Smooth muscle cell (in vitro differentiated cells): ENCODE measurements around the gene SIGLEC14. TPM values are rescaled to one million over a fixed set of nuclear protein-coding genes. Genes with fewer than 3 reads are reported as not detected.
"Not testable (repeated sequence)": the region's sequence is repeated elsewhere in the genome, so short reads cannot be mapped to it uniquely, and the experiment has no call there.

Experiments
- DNase-seq: peaks from one replicate; lab custom pipeline; 2025; ENCODE audit not compliant: unreplicated experiment; lab: John Stamatoyannopoulos, UW
- H2AFZ ChIP-seq: fragments of 200-600 bp; sonication (generic); 2 replicates; pipeline ENCODE4 v1.6.0; 2016; ENCODE audit warnings: antibody characterized with exemption, low read depth, mild to moderate bottlenecking
- H3F3A ChIP-seq: fragments of 200-600 bp; sonication (generic); 2 replicates; pipeline ENCODE4 v1.6.0; 2017; ENCODE audit warnings: antibody characterized with exemption, low read depth
- H3K27ac ChIP-seq: fragments of 200-600 bp; sonication (generic); 2 replicates; pipeline ENCODE4 v1.5.1; 2016; ENCODE audit warnings: low read depth, mild to moderate bottlenecking
- H3K27me3 ChIP-seq: fragments of 200-600 bp; sonication (generic); 2 replicates; pipeline ENCODE4 v1.6.1; 2016; ENCODE audit warnings: low read depth, mild to moderate bottlenecking
- H3K36me3 ChIP-seq: fragments of 200-600 bp; sonication (generic); 2 replicates; pipeline ENCODE4 v1.5.1; 2016; ENCODE audit warnings: low read depth
- H3K4me1 ChIP-seq: fragments of 200-600 bp; sonication (generic); 2 replicates; pipeline ENCODE4 v1.5.1; 2016; ENCODE audit warnings: low read depth
- H3K4me2 ChIP-seq: fragments of 200-600 bp; sonication (generic); 2 replicates; pipeline ENCODE4 v1.6.0; 2016; ENCODE audit warnings: mild to moderate bottlenecking
- H3K4me3 ChIP-seq: fragments of 200-600 bp; sonication (generic); 2 replicates; pipeline ENCODE4 v1.5.1; 2016; ENCODE audit warnings: mild to moderate bottlenecking
- H3K79me2 ChIP-seq: fragments of 200-600 bp; sonication (generic); 2 replicates; pipeline ENCODE4 v1.6.0; 2016; ENCODE audit warnings: low read depth, mild to moderate bottlenecking
- H3K9ac ChIP-seq: fragments of 200-600 bp; sonication (generic); 2 replicates; pipeline ENCODE4 v1.6.0; 2016; ENCODE audit warnings: low read depth
- H3K9me3 ChIP-seq: fragments of 200-600 bp; sonication (generic); replicated peaks from 2 replicates; pipeline ENCODE4 v1.5.1; 2016; ENCODE audit warnings: low read depth
- H4K20me1 ChIP-seq: fragments of 200-600 bp; sonication (generic); 2 replicates; pipeline ENCODE4 v1.6.0; 2016; ENCODE audit warnings: low read depth
- WGBS: methylation state at CpG from one replicate; pipeline ENCODE4 v1.1.7; 2016; ENCODE audit warnings: low lambda C conversion rate; 5-methylcytosine and 5-hydroxymethylcytosine counted together
- polyA plus RNA-seq: library from polyadenylated mRNA; unstranded; fragments of >200 nt; fragmentation: Nextera tagmentation; extraction: Ambion mirVana; gene quantifications from 2 replicates; pipeline ENCODE4 v1.2.1, GENCODE V29; 2016
- total RNA-seq: library from RNA; depleted of rRNA; stranded (reverse); fragments of >200 nt; gene quantifications from 2 replicates; pipeline ENCODE4 v1.2.3, GENCODE V29; 2014
- TF ChIP-seq, protein P1 (sequence below): fragments of 200-600 bp; sonication (generic); IDR thresholded peaks from 2 replicates; pipeline ENCODE4 v1.5.1; 2017; ENCODE audit warnings: borderline replicate concordance, mild to moderate bottlenecking, antibody characterized with exemption; ENCODE audit not compliant: insufficient read depth, poor library complexity, severe bottlenecking

The SIGLEC14 gene
- total and polyA plus RNA-seq, 2 experiments from 2014 or later: not detected

DNA sequence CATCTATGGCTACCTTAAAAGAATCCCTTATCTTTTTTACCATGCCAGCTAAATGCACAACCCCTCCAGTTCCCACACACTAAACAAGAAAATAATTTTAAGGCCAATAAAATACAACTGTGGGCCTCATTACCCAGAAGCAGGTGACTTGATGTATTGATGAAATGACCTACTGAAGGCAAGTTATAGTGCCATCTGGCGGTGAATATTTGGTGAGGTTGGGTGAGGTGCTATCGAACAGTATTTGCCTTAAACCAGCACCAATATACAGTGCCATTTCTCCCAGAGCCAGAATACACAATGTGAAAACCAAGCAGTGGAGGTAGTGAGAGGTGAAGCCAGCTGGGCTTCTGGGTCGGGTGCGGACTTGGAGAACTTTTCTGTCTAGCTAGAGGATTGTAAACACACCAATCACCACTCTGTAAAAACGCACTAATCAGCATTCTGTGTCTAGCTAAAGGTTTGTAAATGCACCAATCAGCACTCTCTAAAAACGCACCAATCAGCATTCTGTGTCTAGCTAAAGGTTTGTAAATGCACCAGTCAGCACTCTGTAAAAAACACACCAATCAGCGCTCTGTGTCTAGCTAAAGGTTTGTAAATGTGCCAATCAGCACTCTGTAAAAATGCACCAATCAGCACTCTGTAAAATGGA, 29.4 kb upstream of the SIGLEC14 start:
- not testable (repeated sequence) for H3F3A ChIP-seq, H3K79me2 ChIP-seq, H3K9me3 ChIP-seq, H4K20me1 ChIP-seq, H3K4me3 ChIP-seq, DNase-seq, H3K27me3 ChIP-seq, H3K4me2 ChIP-seq, H3K36me3 ChIP-seq, H3K27ac ChIP-seq, H3K4me1 ChIP-seq, H3K9ac ChIP-seq, H2AFZ ChIP-seq
- 57% methylated on average over 7 of the region's 7 CpGs for WGBS
- TF ChIP-seq, protein P1, sequence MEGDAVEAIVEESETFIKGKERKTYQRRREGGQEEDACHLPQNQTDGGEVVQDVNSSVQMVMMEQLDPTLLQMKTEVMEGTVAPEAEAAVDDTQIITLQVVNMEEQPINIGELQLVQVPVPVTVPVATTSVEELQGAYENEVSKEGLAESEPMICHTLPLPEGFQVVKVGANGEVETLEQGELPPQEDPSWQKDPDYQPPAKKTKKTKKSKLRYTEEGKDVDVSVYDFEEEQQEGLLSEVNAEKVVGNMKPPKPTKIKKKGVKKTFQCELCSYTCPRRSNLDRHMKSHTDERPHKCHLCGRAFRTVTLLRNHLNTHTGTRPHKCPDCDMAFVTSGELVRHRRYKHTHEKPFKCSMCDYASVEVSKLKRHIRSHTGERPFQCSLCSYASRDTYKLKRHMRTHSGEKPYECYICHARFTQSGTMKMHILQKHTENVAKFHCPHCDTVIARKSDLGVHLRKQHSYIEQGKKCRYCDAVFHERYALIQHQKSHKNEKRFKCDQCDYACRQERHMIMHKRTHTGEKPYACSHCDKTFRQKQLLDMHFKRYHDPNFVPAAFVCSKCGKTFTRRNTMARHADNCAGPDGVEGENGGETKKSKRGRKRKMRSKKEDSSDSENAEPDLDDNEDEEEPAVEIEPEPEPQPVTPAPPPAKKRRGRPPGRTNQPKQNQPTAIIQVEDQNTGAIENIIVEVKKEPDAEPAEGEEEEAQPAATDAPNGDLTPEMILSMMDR: peak; percentile 23

DNA sequence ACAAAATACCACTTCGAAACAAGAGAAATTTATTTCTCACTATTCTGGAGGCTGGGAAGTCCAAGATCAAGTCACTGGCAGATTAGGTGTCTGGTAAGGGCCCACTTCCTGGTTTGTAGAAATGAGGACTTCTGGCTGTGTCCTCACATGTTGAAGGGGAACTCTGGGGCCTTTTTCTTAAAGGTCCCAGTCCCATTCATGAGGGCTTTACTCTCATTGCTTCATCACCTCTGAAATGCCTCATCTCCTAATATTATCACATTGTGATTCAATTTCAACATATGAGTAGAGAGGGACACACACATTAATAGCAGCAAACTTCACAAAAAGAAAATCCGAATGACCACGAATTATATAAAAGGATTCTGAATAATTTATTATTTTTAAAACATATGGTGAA, 21.6 kb upstream of the SIGLEC14 start:
- H3K4me2 ChIP-seq: no peak overlapping the region
- H4K20me1 ChIP-seq: no peaks in the 10 kb centered on the region
- TF ChIP-seq, protein P1: no peak
- H3K27me3 ChIP-seq: peaks cover 4% of the 10 kb centered on the region
- H3K4me1 ChIP-seq: no peaks in the 10 kb centered on the region
- H3K4me3 ChIP-seq: no peak overlapping the region
- DNase-seq: no peak
- no peak overlapping the region for H3K27ac ChIP-seq
- H3K36me3 ChIP-seq: no peaks in the 10 kb centered on the region
- no peak overlapping the region for H3K9ac ChIP-seq
- H2AFZ ChIP-seq: no peak overlapping the region
- no peaks in the 10 kb centered on the region for H3K79me2 ChIP-seq
- WGBS: 73% methylated on average over 3 of the region's 3 CpGs
- no peaks in the 10 kb centered on the region for H3K9me3 ChIP-seq
- no peaks in the 10 kb centered on the region for H3F3A ChIP-seq

DNA sequence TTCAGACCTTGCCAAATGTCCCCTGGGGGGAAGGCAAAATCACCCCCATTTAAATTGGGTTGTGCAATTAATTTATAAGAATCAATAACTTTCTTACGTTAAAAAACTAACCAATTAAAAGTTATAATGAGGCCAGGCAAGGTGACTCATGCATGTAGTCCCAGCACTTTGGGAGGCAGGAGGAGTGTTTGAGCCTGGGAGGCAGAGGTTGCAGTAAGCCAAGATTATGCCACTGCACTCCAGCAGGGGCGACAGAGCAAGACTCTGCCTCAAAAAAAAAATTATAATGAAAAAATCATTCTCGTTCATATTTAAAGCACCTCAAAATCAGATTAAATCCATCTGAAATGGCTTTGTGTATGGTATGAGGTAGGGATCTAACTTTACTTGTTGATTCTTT, 18.4 kb upstream of the SIGLEC14 start:
- TF ChIP-seq, protein P1: no peak
- no peaks in the 10 kb centered on the region for H4K20me1 ChIP-seq
- no peak for DNase-seq
- H3K9ac ChIP-seq: no peak overlapping the region
- no peak overlapping the region for H3K4me3 ChIP-seq
- no peaks in the 10 kb centered on the region for H3K4me1 ChIP-seq
- H3F3A ChIP-seq: no peaks in the 10 kb centered on the region
- no peak overlapping the region for H3K4me2 ChIP-seq
- no peak overlapping the region for H2AFZ ChIP-seq
- no peaks in the 10 kb centered on the region for H3K79me2 ChIP-seq
- 54% methylated on average over 3 of the region's 3 CpGs for WGBS
- no peaks in the 10 kb centered on the region for H3K9me3 ChIP-seq
- peaks cover 4% of the 10 kb centered on the region for H3K27me3 ChIP-seq
- no peaks in the 10 kb centered on the region for H3K36me3 ChIP-seq
- no peak overlapping the region for H3K27ac ChIP-seq

DNA sequence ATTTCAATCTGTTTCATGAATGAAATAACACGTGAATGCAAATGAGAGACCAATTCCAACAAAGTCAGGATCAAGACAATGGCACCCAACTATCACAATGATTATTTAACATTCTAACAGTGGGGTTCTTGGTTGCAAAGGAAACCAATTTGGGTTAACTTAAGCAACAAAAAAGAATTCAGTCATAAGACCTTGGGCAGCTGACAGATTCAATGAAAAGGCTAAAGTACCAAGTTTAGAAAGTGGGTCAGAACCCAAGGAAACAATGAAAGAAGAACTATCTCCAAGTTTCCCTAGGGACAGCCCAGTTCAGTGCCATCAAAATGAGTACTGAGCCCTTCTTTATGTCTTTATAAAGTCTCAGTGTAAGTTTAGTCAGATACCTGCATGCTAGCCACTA, 17.5 kb upstream of the SIGLEC14 start:
- Histone ChIP-seq H3K9ac (no peak overlapping the region), H2AFZ (no peak overlapping the region), H3K9me3 (no peaks in the 10 kb centered on the region), H3K79me2 (no peaks in the 10 kb centered on the region), H3K27me3 (peaks cover 10% of the 10 kb centered on the region), H3K27ac (no peak overlapping the region), H3K4me2 (no peak overlapping the region), H3F3A (no peaks in the 10 kb centered on the region), H3K36me3 (no peaks in the 10 kb centered on the region), H3K4me1 (no peaks in the 10 kb centered on the region), H3K4me3 (no peak overlapping the region), H4K20me1 (no peaks in the 10 kb centered on the region)
- TF ChIP-seq, protein P1: no peak
- DNase-seq: no peak
- WGBS: 15% methylated on average over 1 of the region's 1 CpG
